ENCODE results near the gene FAM3B.
A peak's percentile ranks its signal among the peaks of the same experiment; 100 is the strongest.
"Not testable (repeated sequence)": the region's sequence is repeated elsewhere in the genome, so short reads cannot be mapped to it uniquely, and the experiment has no call there.

FAM3B gene

GRCh38 chr21:41316200-41317062 lies at the start of gene FAM3B:
Gene FAM3B (plus strand): TSS chr21:41316801. CDS start chr21:41316880, 79 bp downstream.
- peak in 1 of 3 donors; percentile 8 for DNase-seq

GRCh38 chr21:41267346-41267745 lies 49.3 kb upstream of the FAM3B start:
- DNase-seq: no peak

GRCh38 chr21:41269535-41269934 lies 47.1 kb upstream of the FAM3B start:
- DNase-seq: no peak

GRCh38 chr21:41277196-41277595 lies 39.4 kb upstream of the FAM3B start:
- DNase-seq: no peak

GRCh38 chr21:41277846-41278245 lies 38.8 kb upstream of the FAM3B start:
- DNase-seq: no peak

GRCh38 chr21:41280115-41280919 lies 36.3 kb upstream of the FAM3B start:
- no peak for DNase-seq

GRCh38 chr21:41282412-41282811 lies 34.2 kb upstream of the FAM3B start:
- DNase-seq: no peak

GRCh38 chr21:41283211-41283818 lies 33.3 kb upstream of the FAM3B start:
- DNase-seq: peak; percentile 85 to 92 (median 86)

- DNase-seq: no peak
Measured at GRCh38 chr21:41289431-41289830, 27.2 kb upstream of the FAM3B start.

GRCh38 chr21:41290106-41290799 lies 26.3 kb upstream of the FAM3B start:
- DNase-seq: no peak

GRCh38 chr21:41294548-41295231 lies 21.9 kb upstream of the FAM3B start:
- DNase-seq: no peak

- DNase-seq: no peak
Measured at GRCh38 chr21:41295721-41296254, 20.8 kb upstream of the FAM3B start.

- DNase-seq: no peak
Measured at GRCh38 chr21:41302976-41303375, 13.6 kb upstream of the FAM3B start.

- no peak for DNase-seq
Measured at GRCh38 chr21:41304068-41304720, 12.4 kb upstream of the FAM3B start.

- no peak for DNase-seq
Measured at GRCh38 chr21:41307219-41307618, 9.4 kb upstream of the FAM3B start.

GRCh38 chr21:41313285-41314164 lies 3.1 kb upstream of the FAM3B start:
- not testable (repeated sequence) for DNase-seq

- no peak for DNase-seq
Measured at GRCh38 chr21:41315726-41316125, 875 bp upstream of the FAM3B start.

GRCh38 chr21:41317063-41317392 lies 427 bp downstream of the FAM3B start:
- no peak for DNase-seq

- peak in 1 of 3 donors; percentile 14 for DNase-seq
Measured at GRCh38 chr21:41317458-41317857, 857 bp downstream of the FAM3B start.

- DNase-seq: no peak
Measured at GRCh38 chr21:41318218-41318617, 1.6 kb downstream of the FAM3B start.

Data from suppressor macrophage treated with lipopolysaccharide for 1 hour (primary cell).